ENCODE measurements around the gene ELF1.

GRCh38 chr13:41032691-41033376 lies 13.7 kb upstream of the ELF1 start:
- TF ChIP-seq CTCF (IDR thresholded peaks at IDR 0.05) (no peak), ZFX (IDR thresholded peaks at IDR 0.05; ENCODE audit: borderline replicate concordance) (no peak)
